Ishikawa (cell line): Measurements from ENCODE around the gene RGSL1.
A peak's percentile ranks its signal among the peaks of the same experiment; 100 is the strongest.

ENCODE experiments used
- CEBPB ChIP-seq: IDR thresholded peaks from 2 replicates; pipeline ENCODE4 v1.6.1; 2012
- CREB1 ChIP-seq: IDR thresholded peaks from 2 replicates; pipeline ENCODE4 v1.6.1; 2012; ENCODE audit warnings: low read depth
- EGR1 ChIP-seq: IDR thresholded peaks from 2 replicates; pipeline ENCODE4 v1.6.1; 2012
- EP300 ChIP-seq: IDR thresholded peaks from 2 replicates; pipeline ENCODE4 v1.6.1; 2012; ENCODE audit warnings: borderline replicate concordance
- FOXM1 ChIP-seq: IDR thresholded peaks from 2 replicates; pipeline ENCODE4 v1.6.1; 2012; ENCODE audit warnings: low read depth, borderline replicate concordance
- NFIC ChIP-seq: IDR thresholded peaks from 2 replicates; pipeline ENCODE4 v1.6.1; 2012
- RAD21 ChIP-seq: IDR thresholded peaks from 2 replicates; pipeline ENCODE4 v1.6.1; 2012; ENCODE audit warnings: low read depth
- TAF1 ChIP-seq: IDR thresholded peaks from 2 replicates; pipeline ENCODE4 v1.6.1; 2012; ENCODE audit warnings: low read depth, mild to moderate bottlenecking
- TCF12 ChIP-seq: IDR thresholded peaks from 2 replicates; pipeline ENCODE4 v1.6.1; 2012; ENCODE audit warnings: low read depth
- TEAD4 ChIP-seq: IDR thresholded peaks from 2 replicates; pipeline ENCODE4 v1.6.1; 2012
- YY1 ChIP-seq: IDR thresholded peaks from 2 replicates; pipeline ENCODE4 v1.6.1; 2012; ENCODE audit warnings: low read depth
- ZBTB7A ChIP-seq: IDR thresholded peaks from 2 replicates; pipeline ENCODE4 v1.6.1; 2012; ENCODE audit warnings: low read depth
- TF ChIP-seq, protein P1 (sequence below): IDR thresholded peaks from 2 replicates; pipeline ENCODE4 v1.6.1; 2012
- TF ChIP-seq, protein P2 (sequence below): IDR thresholded peaks from 2 replicates; pipeline ENCODE4 v1.6.1; 2012; ENCODE audit warnings: low read depth, mild to moderate bottlenecking
- TF ChIP-seq, protein P3 (sequence below): IDR thresholded peaks from 2 replicates; pipeline ENCODE4 v1.6.1; 2012

The RGSL1 gene

DNA sequence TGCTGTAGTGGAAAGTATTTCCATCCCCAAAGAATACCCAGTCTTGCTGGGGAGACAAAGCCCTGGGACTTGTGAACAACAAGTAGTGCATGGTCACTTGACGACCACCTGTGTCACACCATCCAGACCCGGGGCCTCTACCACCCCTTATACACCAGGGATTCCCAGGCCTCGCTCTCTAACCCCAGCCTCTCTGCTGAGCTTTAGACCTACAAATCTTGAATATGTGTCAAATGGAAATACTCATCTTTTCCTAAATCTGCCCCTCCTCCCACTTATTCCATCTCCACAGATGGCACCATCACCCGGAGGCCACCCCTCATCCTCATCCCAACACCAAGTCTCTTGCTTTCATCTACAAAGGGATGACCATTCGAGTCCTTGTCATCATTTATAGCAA is 140.0 kb downstream of the RGSL1 start:
- TF ChIP-seq FOXM1: no peak
- TF ChIP-seq YY1: no peak
- TF ChIP-seq NFIC: no peak
- no peak for TF ChIP-seq EGR1
- TF ChIP-seq CREB1: no peak
- no peak for TF ChIP-seq RAD21
- TF ChIP-seq TCF12: no peak
- no peak for TF ChIP-seq ZBTB7A
- TF ChIP-seq CEBPB: no peak
- TF ChIP-seq, protein P1, sequence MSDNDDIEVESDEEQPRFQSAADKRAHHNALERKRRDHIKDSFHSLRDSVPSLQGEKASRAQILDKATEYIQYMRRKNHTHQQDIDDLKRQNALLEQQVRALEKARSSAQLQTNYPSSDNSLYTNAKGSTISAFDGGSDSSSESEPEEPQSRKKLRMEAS: no peak
- no peak for TF ChIP-seq EP300
- TF ChIP-seq, protein P2, sequence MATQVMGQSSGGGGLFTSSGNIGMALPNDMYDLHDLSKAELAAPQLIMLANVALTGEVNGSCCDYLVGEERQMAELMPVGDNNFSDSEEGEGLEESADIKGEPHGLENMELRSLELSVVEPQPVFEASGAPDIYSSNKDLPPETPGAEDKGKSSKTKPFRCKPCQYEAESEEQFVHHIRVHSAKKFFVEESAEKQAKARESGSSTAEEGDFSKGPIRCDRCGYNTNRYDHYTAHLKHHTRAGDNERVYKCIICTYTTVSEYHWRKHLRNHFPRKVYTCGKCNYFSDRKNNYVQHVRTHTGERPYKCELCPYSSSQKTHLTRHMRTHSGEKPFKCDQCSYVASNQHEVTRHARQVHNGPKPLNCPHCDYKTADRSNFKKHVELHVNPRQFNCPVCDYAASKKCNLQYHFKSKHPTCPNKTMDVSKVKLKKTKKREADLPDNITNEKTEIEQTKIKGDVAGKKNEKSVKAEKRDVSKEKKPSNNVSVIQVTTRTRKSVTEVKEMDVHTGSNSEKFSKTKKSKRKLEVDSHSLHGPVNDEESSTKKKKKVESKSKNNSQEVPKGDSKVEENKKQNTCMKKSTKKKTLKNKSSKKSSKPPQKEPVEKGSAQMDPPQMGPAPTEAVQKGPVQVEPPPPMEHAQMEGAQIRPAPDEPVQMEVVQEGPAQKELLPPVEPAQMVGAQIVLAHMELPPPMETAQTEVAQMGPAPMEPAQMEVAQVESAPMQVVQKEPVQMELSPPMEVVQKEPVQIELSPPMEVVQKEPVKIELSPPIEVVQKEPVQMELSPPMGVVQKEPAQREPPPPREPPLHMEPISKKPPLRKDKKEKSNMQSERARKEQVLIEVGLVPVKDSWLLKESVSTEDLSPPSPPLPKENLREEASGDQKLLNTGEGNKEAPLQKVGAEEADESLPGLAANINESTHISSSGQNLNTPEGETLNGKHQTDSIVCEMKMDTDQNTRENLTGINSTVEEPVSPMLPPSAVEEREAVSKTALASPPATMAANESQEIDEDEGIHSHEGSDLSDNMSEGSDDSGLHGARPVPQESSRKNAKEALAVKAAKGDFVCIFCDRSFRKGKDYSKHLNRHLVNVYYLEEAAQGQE: no peak
- TF ChIP-seq TAF1: no peak

DNA sequence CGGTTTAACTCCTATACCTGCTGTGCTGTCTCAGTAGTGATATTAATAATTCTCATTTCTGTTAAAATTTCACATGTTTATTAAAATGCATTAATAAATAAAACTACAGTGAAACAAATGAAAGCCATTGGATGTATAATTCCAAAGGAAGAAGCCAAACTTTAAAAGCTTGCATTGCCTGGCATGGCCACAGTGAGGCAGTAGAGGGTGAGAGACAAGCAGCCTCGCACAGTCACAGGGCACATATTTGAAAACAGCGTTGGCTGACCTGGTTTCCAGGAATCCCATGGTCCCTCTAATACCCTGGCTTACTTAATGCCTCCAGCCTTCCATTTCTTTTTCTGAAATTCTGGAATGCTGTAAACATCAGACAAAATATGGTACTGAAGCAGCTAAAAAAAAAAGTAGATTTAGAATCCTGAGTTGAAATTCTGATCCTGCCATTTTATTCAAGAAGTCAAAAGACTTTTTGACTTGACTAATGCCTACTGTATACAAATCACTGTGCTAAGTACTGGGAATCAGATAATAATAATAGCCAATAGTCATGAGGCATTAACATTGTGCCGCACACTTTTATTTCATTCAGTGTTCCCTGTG is 145.8 kb downstream of the RGSL1 start:
- TF ChIP-seq RAD21 (peak; percentile 79), TCF12 (no peak)

DNA sequence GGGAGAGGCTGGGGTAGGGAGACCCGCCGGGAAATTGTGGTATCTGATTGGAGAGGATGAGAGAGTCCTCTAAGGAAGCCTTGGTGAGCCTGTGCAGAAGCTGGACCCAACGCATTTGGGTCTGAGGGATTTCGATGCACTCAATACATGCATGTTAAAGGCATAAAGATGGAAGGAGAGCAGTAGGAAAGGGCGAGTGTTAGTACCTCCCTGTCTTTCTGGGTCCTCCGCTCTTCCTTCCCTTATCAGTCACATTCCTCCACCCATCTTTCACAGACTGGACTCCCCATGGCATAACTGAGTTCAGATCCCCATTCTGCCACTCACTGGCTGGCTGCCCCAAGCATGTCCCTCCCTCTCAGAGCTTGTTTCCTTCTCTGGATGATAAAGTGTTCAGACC is 147.0 kb downstream of the RGSL1 start:
- TF ChIP-seq, protein P1: no peak
- TF ChIP-seq EGR1 (no peak), YY1 (no peak), NFIC (no peak), CREB1 (no peak), TEAD4 (no peak), RAD21 (no peak), ZBTB7A (no peak)
- TF ChIP-seq, protein P3, sequence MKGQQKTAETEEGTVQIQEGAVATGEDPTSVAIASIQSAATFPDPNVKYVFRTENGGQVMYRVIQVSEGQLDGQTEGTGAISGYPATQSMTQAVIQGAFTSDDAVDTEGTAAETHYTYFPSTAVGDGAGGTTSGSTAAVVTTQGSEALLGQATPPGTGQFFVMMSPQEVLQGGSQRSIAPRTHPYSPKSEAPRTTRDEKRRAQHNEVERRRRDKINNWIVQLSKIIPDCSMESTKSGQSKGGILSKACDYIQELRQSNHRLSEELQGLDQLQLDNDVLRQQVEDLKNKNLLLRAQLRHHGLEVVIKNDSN: no peak
- TF ChIP-seq, protein P2: no peak

DNA sequence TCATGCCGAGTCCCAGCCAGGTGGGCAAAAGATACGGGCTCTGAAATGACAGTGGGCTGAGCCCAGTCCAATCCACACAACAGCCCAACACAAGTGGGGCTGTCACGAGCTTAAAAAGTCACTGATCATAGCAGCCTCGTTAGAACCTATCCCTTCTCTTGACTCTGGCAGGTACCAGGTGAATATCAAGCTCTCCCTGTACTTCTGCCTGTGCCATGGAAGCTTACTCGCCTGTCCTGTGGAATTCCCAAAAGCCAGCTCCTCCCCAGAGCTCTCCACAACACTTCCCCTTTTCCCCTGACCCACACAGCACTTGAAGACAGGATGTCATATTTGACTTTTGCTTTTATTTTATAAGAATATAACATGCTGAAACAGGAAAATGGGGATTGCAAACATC is 148.3 kb downstream of the RGSL1 start:
- no peak for TF ChIP-seq TCF12
- TF ChIP-seq FOXM1: no peak

DNA sequence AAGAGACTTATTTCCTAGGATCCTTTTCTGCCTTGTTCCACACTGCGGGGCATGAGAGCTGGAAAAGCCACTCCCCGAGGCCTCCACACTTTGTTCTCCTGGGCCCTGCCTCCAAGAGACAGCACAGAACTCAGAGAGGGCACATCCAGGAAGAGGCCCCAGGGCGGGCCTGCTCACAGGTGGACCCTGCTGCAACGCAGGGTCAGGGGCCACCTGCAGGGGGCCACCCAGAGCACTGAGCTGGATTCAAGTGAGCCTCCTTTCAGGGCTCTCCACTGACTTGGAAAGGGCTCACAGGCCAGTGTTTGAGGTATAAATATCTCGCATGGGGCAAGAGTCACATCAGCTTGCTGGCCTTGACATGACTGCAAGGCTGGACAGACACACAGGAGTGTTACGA is 149.4 kb downstream of the RGSL1 start:
- no peak for TF ChIP-seq CEBPB
- no peak for TF ChIP-seq CREB1
- no peak for TF ChIP-seq ZBTB7A
- TF ChIP-seq EGR1: no peak
- TF ChIP-seq TCF12: no peak
- TF ChIP-seq, protein P1: no peak
- TF ChIP-seq TAF1: no peak
- no peak for TF ChIP-seq EP300
- TF ChIP-seq, protein P2: no peak
- TF ChIP-seq, protein P3: no peak
- TF ChIP-seq FOXM1: no peak
